HEK293 (cell line): ENCODE measurements around the gene SYAP1.

Experiments used
- CTCF ChIA-PET: fragments of 350-600 bp; formaldehyde crosslinking; extraction: SDS; loops from one replicate; lab custom pipeline; 2021; ENCODE audit warnings: antibody characterized with exemption; lab: Yijun Ruan, JAX
- POLR2A ChIA-PET: fragments of 300-600 bp; formaldehyde crosslinking; extraction: SDS; loops from one replicate; lab custom pipeline; 2020; ENCODE audit warnings: antibody characterized with exemption, inconsistent platforms; lab: Yijun Ruan, JAX
- H3K27ac ChIP-seq: fragments of 200-500 bp; sonication (Bioruptor generic); 2 replicates; pipeline ENCODE4 v1.5.1; 2014; ENCODE audit warnings: low read depth, low read length, control low read depth, inconsistent platforms; ENCODE audit errors: extremely low read depth
- H3K36me3 ChIP-seq, 2 experiments: fragments of 200-500 bp in 1 of 2; sonication (Bioruptor generic) in 1 of 2; 1 replicate in 1 of 2; 2 replicates in 1 of 2; pipeline ENCODE4 v1.5.1; 2014 to 2017; ENCODE audit warnings: inconsistent platforms in 2 of 2, low read length in 2 of 2; ENCODE audit not compliant: control insufficient read depth in 2 of 2, insufficient read depth in 1 of 2
- H3K4me1 ChIP-seq: fragments of 200-500 bp; sonication (Bioruptor generic); 2 replicates; pipeline ENCODE4 v1.5.1; 2014; ENCODE audit warnings: mild to moderate bottlenecking, low read length, inconsistent platforms; ENCODE audit not compliant: control insufficient read depth, insufficient read depth
- H3K4me3 ChIP-seq: 2 replicates; pipeline ENCODE4 v1.5.1; 2011; ENCODE audit warnings: low read depth, mild to moderate bottlenecking, control low read depth, low read length, moderate library complexity
- H3K9me3 ChIP-seq: fragments of 200-500 bp; sonication (Bioruptor generic); 2 replicates; pipeline ENCODE4 v1.5.1; 2014; ENCODE audit warnings: low read depth, low read length, inconsistent platforms; ENCODE audit not compliant: control insufficient read depth, insufficient read depth
- BCL11A ChIP-seq: fragments of 450-650 bp; formaldehyde crosslinking; IDR thresholded peaks from 2 replicates; pipeline ENCODE4 v1.5.1; 2016; ENCODE audit warnings: low read depth, missing biosample characterization, missing genetic modification characterization
- FEZF1 ChIP-seq: fragments of 450-650 bp; formaldehyde crosslinking; IDR thresholded peaks from 2 replicates; pipeline ENCODE4 v1.5.1; 2016; ENCODE audit warnings: missing biosample characterization, missing genetic modification characterization
- GLI4 ChIP-seq: fragments of 450-650 bp; formaldehyde crosslinking; IDR thresholded peaks from 2 replicates; pipeline ENCODE4 v1.5.1; 2016; ENCODE audit warnings: missing biosample characterization, missing genetic modification characterization
- GLIS1 ChIP-seq: fragments of 450-650 bp; formaldehyde crosslinking; IDR thresholded peaks from 2 replicates; pipeline ENCODE4 v1.5.1; 2016; ENCODE audit warnings: missing biosample characterization, missing genetic modification characterization
- HIC1 ChIP-seq: fragments of 450-650 bp; formaldehyde crosslinking; IDR thresholded peaks from 2 replicates; pipeline ENCODE4 v1.5.1; 2016; ENCODE audit warnings: missing biosample characterization, missing genetic modification characterization
- HOXA7 ChIP-seq: sonication (generic); formaldehyde crosslinking; IDR thresholded peaks from 2 replicates; pipeline ENCODE4 v1.8.1; 2022; ENCODE audit warnings: missing genetic modification reagents, borderline replicate concordance
- HOXD13 ChIP-seq: sonication (generic); formaldehyde crosslinking; IDR thresholded peaks from 2 replicates; pipeline ENCODE4 v1.8.0; 2022; ENCODE audit warnings: missing genetic modification reagents, borderline replicate concordance
- IKZF3 ChIP-seq: fragments of 450-650 bp; IDR thresholded peaks from 2 replicates; pipeline ENCODE4 v1.5.0; 2018; ENCODE audit warnings: missing biosample characterization, mild to moderate bottlenecking, missing genetic modification characterization, moderate library complexity
- PRDM1 ChIP-seq: fragments of 450-650 bp; formaldehyde crosslinking; IDR thresholded peaks from 2 replicates; pipeline ENCODE4; 2016; ENCODE audit warnings: missing biosample characterization, missing genetic modification characterization
- PRDM6 ChIP-seq: fragments of 450-650 bp; formaldehyde crosslinking; IDR thresholded peaks from 2 replicates; pipeline ENCODE4 v1.5.1; 2017; ENCODE audit warnings: missing biosample characterization, missing genetic modification characterization
- YY2 ChIP-seq: fragments of 450-650 bp; formaldehyde crosslinking; IDR thresholded peaks from 2 replicates; pipeline ENCODE4 v1.5.1; 2016; ENCODE audit warnings: missing biosample characterization, missing genetic modification characterization
- ZBTB17 ChIP-seq: fragments of 450-650 bp; formaldehyde crosslinking; IDR thresholded peaks from 2 replicates; pipeline ENCODE4 v1.5.1; 2016; ENCODE audit warnings: missing biosample characterization, missing genetic modification characterization
- ZBTB21 ChIP-seq: fragments of 450-650 bp; formaldehyde crosslinking; IDR thresholded peaks from 2 replicates; pipeline ENCODE4 v1.5.1; 2017; ENCODE audit warnings: missing biosample characterization, missing genetic modification characterization
- ZBTB48 ChIP-seq: fragments of 450-650 bp; formaldehyde crosslinking; IDR thresholded peaks from 2 replicates; pipeline ENCODE4 v1.5.1; 2016; ENCODE audit warnings: missing biosample characterization, missing genetic modification characterization
- ZFP69B ChIP-seq: fragments of 450-650 bp; formaldehyde crosslinking; IDR thresholded peaks from 2 replicates; pipeline ENCODE4 v1.5.1; 2016; ENCODE audit warnings: missing biosample characterization, missing genetic modification characterization
- ZNF10 ChIP-seq: fragments of 450-650 bp; formaldehyde crosslinking; IDR thresholded peaks from 2 replicates; pipeline ENCODE4 v1.5.1; 2017; ENCODE audit warnings: missing biosample characterization, missing genetic modification characterization
- ZNF112 ChIP-seq: fragments of 450-650 bp; formaldehyde crosslinking; IDR thresholded peaks from 2 replicates; pipeline ENCODE4 v1.5.0; 2017; ENCODE audit warnings: missing biosample characterization, missing genetic modification characterization
- ZNF169 ChIP-seq: fragments of 450-650 bp; formaldehyde crosslinking; IDR thresholded peaks from 2 replicates; pipeline ENCODE4 v1.5.1; 2016; ENCODE audit warnings: missing biosample characterization, missing genetic modification characterization
- ZNF24 ChIP-seq: fragments of 450-650 bp; formaldehyde crosslinking; IDR thresholded peaks from 2 replicates; pipeline ENCODE4 v1.5.1; 2016; ENCODE audit warnings: missing biosample characterization, missing genetic modification characterization
- ZNF391 ChIP-seq: fragments of 450-650 bp; formaldehyde crosslinking; IDR thresholded peaks from 2 replicates; pipeline ENCODE4 v1.5.1; 2016; ENCODE audit warnings: low read depth, missing biosample characterization, missing genetic modification characterization, borderline replicate concordance
- ZNF404 ChIP-seq: fragments of 450-650 bp; formaldehyde crosslinking; IDR thresholded peaks from 2 replicates; pipeline ENCODE4 v1.5.1; 2017; ENCODE audit warnings: missing biosample characterization, missing genetic modification characterization
- ZNF48 ChIP-seq: fragments of 450-650 bp; formaldehyde crosslinking; IDR thresholded peaks from 2 replicates; pipeline ENCODE4 v1.5.1; 2016; ENCODE audit warnings: missing biosample characterization, missing genetic modification characterization
- ZNF548 ChIP-seq: fragments of 450-650 bp; formaldehyde crosslinking; IDR thresholded peaks from 2 replicates; pipeline ENCODE4 v1.5.1; 2016; ENCODE audit warnings: missing biosample characterization, missing genetic modification characterization
- ZNF654 ChIP-seq: fragments of 450-650 bp; formaldehyde crosslinking; IDR thresholded peaks from 2 replicates; pipeline ENCODE4 v1.5.1; 2016; ENCODE audit warnings: low read depth, missing biosample characterization, missing genetic modification characterization
- ZNF792 ChIP-seq: fragments of 450-650 bp; formaldehyde crosslinking; IDR thresholded peaks from 2 replicates; pipeline ENCODE4 v1.5.1; 2016; ENCODE audit warnings: missing biosample characterization, missing genetic modification characterization
- ZSCAN23 ChIP-seq: fragments of 450-650 bp; formaldehyde crosslinking; IDR thresholded peaks from 2 replicates; pipeline ENCODE4 v1.5.1; 2016; ENCODE audit warnings: missing biosample characterization, missing genetic modification characterization
- ZSCAN30 ChIP-seq: fragments of 450-650 bp; IDR thresholded peaks from 2 replicates; pipeline ENCODE4 v1.5.1; 2018; ENCODE audit warnings: missing biosample characterization, mild to moderate bottlenecking, missing genetic modification characterization, moderate library complexity
- ZSCAN4 ChIP-seq: fragments of 450-650 bp; formaldehyde crosslinking; IDR thresholded peaks from 2 replicates; pipeline ENCODE4 v1.5.1; 2017; ENCODE audit warnings: missing biosample characterization, missing genetic modification characterization
- ZSCAN5A ChIP-seq: fragments of 450-650 bp; formaldehyde crosslinking; IDR thresholded peaks from 2 replicates; pipeline ENCODE4 v1.5.1; 2016; ENCODE audit warnings: missing biosample characterization, missing genetic modification characterization
- ZXDB ChIP-seq: fragments of 450-650 bp; formaldehyde crosslinking; IDR thresholded peaks from 2 replicates; pipeline ENCODE4 v1.5.1; 2016; ENCODE audit warnings: missing biosample characterization, missing genetic modification characterization

The SYAP1 gene

GRCh38 chrX:16671005-16671404, 48.4 kb upstream of the SYAP1 start:
- TF ChIP-seq ZNF654 (peak; percentile 54), IKZF3 (tag by site-specific recombination) (no peak), PRDM6 (tag by site-specific recombination) (no peak), ZBTB17 (tag by site-specific recombination) (no peak), PRDM1 (0 out of 2 replicates have a peak, but pooled peaks have one; percentile 43), ZSCAN5A (tag by site-specific recombination) (no peak), ZNF404 (no peak), ZFP69B (tag by site-specific recombination) (no peak), ZBTB48 (tag by site-specific recombination) (no peak), GLIS1 (no peak), ZNF10 (no peak), ZNF48 (tag by site-specific recombination) (no peak)
- no peak overlapping the region for H3K27ac ChIP-seq
- H3K4me1 ChIP-seq, result no peaks in the 10 kb centered on the region
- H3K9me3 ChIP-seq, result no peaks in the 10 kb centered on the region
- H3K36me3 ChIP-seq, result peaks cover 3 to 39% of the 10 kb centered on the region in 2 experiments; a peak in 2 of 3 replicates
- ChIA-PET CTCF (interaction anchor here (0.6 to 2.2 kb wide), 4 partner anchors 134 to 924 kb away, joined by 3 to 11 read pairs (median 4); partner anchors contain the start of gene GRPR), POLR2A (no interaction called here)
- H3K4me3 ChIP-seq, result no peak overlapping the region

- Histone ChIP-seq H3K4me1 (no peaks in the 10 kb centered on the region), H3K36me3 (peaks cover 20 to 49% of the 10 kb centered on the region in 2 experiments; a peak in 2 of 3 replicates), H3K9me3 (no peaks in the 10 kb centered on the region), H3K27ac (no peak overlapping the region), H3K4me3 (no peak overlapping the region)
- CTCF ChIA-PET, result no interaction called here
- POLR2A ChIA-PET, result no interaction called here
- no peak for TF ChIP-seq ZSCAN4 (tag by site-specific recombination)
- TF ChIP-seq HOXD13, result no peak
- TF ChIP-seq ZBTB21 (tag by site-specific recombination), result no peak
- no peak for TF ChIP-seq GLI4 (tag by site-specific recombination)
- TF ChIP-seq BCL11A (tag by site-specific recombination), result no peak
- no peak for TF ChIP-seq ZNF391 (tag by site-specific recombination)
- no peak for TF ChIP-seq ZNF169 (tag by site-specific recombination)
- no peak for TF ChIP-seq ZNF548
- TF ChIP-seq ZNF24 (tag by site-specific recombination), result no peak
- no peak for TF ChIP-seq ZXDB (tag by site-specific recombination)
- no peak for TF ChIP-seq HOXA7 (CRISPR knock-in tag)
- no peak for TF ChIP-seq HIC1 (tag by site-specific recombination)
- no peak for TF ChIP-seq ZNF112 (tag by site-specific recombination)
- no peak for TF ChIP-seq YY2
- TF ChIP-seq ZSCAN23, result no peak
- TF ChIP-seq ZNF792 (tag by site-specific recombination), result no peak
- no peak for TF ChIP-seq ZSCAN30 (tag by site-specific recombination)
- no peak for TF ChIP-seq FEZF1 (tag by site-specific recombination)
These were observed 40.7 kb upstream of the SYAP1 start for GRCh38 chrX:16678689-16679088.
